Neural progenitor cell (in vitro differentiated cells): ENCODE measurements around the gene PTCH1. TPM values are rescaled to one million over a fixed set of nuclear protein-coding genes. Genes with fewer than 3 reads are reported as not detected.

Experiments used
- DNase-seq: peaks from one replicate; pipeline ENCODE4 v3.0.0-alpha.2; 2016; ENCODE audit warnings: low spot score
- H2AFZ ChIP-seq: fragments of 200-600 bp; sonication (generic); replicated peaks from 2 replicates; pipeline ENCODE4 v1.6.1; 2016; ENCODE audit warnings: antibody characterized with exemption
- H3F3A ChIP-seq: fragments of 200-600 bp; sonication (generic); 2 replicates; pipeline ENCODE4 v1.6.1; 2016; ENCODE audit warnings: antibody characterized with exemption, low read depth
- H3K27ac ChIP-seq: fragments of 200-600 bp; sonication (generic); 2 replicates; pipeline ENCODE4 v1.5.1; 2016; ENCODE audit warnings: mild to moderate bottlenecking
- H3K27me3 ChIP-seq: fragments of 200-600 bp; sonication (generic); 2 replicates; pipeline ENCODE4 v1.6.1; 2016; ENCODE audit warnings: mild to moderate bottlenecking, moderate library complexity
- H3K36me3 ChIP-seq: fragments of 200-600 bp; sonication (generic); 2 replicates; pipeline ENCODE4 v1.5.1; 2016
- H3K4me1 ChIP-seq: fragments of 200-600 bp; sonication (generic); 2 replicates; pipeline ENCODE4 v1.6.1; 2016; ENCODE audit warnings: mixed run types
- H3K4me2 ChIP-seq: fragments of 200-600 bp; sonication (generic); 2 replicates; pipeline ENCODE4 v1.6.1; 2016
- H3K4me3 ChIP-seq: fragments of 200-600 bp; sonication (generic); 2 replicates; pipeline ENCODE4 v1.5.1; 2016
- H3K79me2 ChIP-seq: fragments of 200-600 bp; sonication (generic); 2 replicates; pipeline ENCODE4 v1.6.1; 2016; ENCODE audit warnings: low read depth
- H3K9ac ChIP-seq: fragments of 200-600 bp; sonication (generic); 2 replicates; pipeline ENCODE4 v1.6.1; 2016
- H3K9me3 ChIP-seq: fragments of 200-600 bp; sonication (generic); 2 replicates; pipeline ENCODE4 v1.5.1; 2016; ENCODE audit warnings: low read depth
- H4K20me1 ChIP-seq: fragments of 200-600 bp; sonication (generic); 2 replicates; pipeline ENCODE4 v1.6.1; 2016; ENCODE audit warnings: low read depth
- H3K27ac Mint-ChIP-seq: 3 replicates; pipeline ENCODE4 v1.8.0; 2021; ENCODE audit warnings: mixed read lengths
- H3K27me3 Mint-ChIP-seq: 2 replicates; pipeline ENCODE4 v1.8.0; 2022; ENCODE audit warnings: low read depth, mild to moderate bottlenecking, inconsistent platforms, moderate library complexity, mixed read lengths; ENCODE audit not compliant: insufficient read depth
- H3K36me3 Mint-ChIP-seq: 3 replicates; pipeline ENCODE4 v1.8.0; 2021; ENCODE audit warnings: mixed read lengths
- H3K4me1 Mint-ChIP-seq: 3 replicates; pipeline ENCODE4 v1.8.0; 2021; ENCODE audit warnings: mixed read lengths
- H3K4me3 Mint-ChIP-seq: 3 replicates; pipeline ENCODE4 v1.8.0; 2021; ENCODE audit warnings: mild to moderate bottlenecking, moderate library complexity, mixed read lengths
- H3K9me3 Mint-ChIP-seq: 3 replicates; pipeline ENCODE4 v1.8.0; 2020; ENCODE audit warnings: mixed read lengths
- EZH2 ChIP-seq: fragments of 200-600 bp; sonication (generic); IDR thresholded peaks from 2 replicates; pipeline ENCODE4 v1.6.1; 2017; ENCODE audit warnings: antibody characterized with exemption, mild to moderate bottlenecking, moderate library complexity
- EZH2phosphoT487 ChIP-seq: fragments of 200-600 bp; sonication (generic); IDR thresholded peaks from 2 replicates; pipeline ENCODE4 v1.6.1; 2017; ENCODE audit warnings: antibody characterized with exemption
- total RNA-seq: library from RNA; depleted of rRNA; stranded (reverse); fragments of >200 nt; gene quantifications from 2 replicates; pipeline ENCODE4 v1.2.3, GENCODE V29; 2015; ENCODE audit warnings: low replicate concordance
- TF ChIP-seq, protein P1 (sequence below): fragments of 200-600 bp; sonication (generic); IDR thresholded peaks from 2 replicates; pipeline ENCODE4 v1.5.1; 2017; ENCODE audit warnings: antibody characterized with exemption, mild to moderate bottlenecking

Gene PTCH1
- total RNA-seq, 1 donor from 2014 or later, result 23.0 TPM

DNA sequence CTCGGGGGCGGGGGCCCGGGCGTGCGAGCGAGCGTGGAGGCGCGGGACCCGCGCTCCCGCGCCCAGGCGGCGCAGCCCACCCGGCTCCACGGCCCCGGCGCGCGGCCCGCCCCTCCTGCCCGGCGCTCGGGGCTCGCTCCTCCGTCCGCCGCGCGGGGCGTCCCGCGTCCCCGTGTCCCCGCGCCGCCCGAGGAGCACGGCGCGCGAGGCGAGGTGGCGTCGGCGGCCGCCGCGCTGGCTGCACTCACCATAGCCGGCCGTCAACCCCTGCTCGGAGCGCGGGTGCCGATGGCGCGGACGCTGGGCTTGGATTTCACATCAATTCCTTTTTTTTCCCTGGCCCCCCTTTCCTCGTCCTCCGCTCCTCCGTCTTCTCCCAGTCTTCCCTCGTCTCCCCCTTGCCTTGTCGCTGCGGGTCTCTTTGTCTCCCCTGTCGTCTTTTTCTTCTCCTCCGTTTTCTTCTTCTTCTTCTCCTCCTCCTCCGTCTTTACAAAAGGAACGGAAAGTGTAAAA is 494 bp downstream of the PTCH1 start:
- H2AFZ ChIP-seq, result peak overlapping the region; percentile 93

DNA sequence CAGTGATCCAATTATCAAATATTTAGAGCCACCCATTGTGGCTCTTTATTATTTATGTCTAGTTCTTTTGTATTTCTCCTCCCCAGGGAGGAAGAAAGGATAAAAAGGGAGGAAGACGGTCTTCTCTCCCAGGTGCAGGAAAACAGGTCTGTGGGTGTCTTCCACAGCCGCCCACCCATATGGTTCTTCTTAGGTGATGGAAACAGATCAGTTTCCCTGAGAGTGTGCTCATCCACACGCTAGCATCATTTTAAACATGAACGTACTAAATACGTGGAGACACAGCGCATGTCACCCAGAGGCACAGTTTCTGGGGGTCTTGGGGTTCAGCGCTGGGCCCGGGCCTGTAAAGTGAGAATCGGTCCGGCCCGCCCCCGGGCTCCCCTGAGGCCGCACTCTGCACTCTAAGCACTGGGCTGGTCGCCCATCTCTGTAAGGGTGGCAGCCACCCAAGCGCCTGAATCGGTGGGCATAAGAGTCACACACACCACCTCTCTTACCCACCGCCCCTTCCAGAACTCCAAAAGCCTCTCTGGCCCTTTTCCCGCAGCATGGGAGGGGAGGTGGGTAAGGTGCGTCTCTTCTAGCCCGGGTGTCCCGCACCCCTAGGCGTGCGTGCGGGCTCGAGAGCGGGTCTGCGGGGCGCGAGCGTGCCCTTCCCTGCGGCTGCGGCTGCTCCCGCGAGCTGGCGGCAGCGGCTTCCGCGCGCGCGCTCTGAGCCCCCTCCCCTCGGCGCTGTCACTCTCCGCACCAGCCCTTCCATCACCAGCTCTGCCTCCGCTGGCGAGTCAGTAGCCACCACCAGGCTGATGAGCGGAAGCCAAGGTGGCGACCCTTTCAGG is 1.3 kb downstream of the PTCH1 start:
- H3K4me1 Mint-ChIP-seq, result peaks cover 45% of the 10 kb centered on the region
- H3K27me3 ChIP-seq, result peaks cover 82% of the 10 kb centered on the region
- H3K27ac ChIP-seq, result no peak overlapping the region

More for the DNA sequence above, 494 bp downstream of the PTCH1 start:
- no peaks in the 10 kb centered on the region for H3K9me3 ChIP-seq
- peaks cover 88% of the 10 kb centered on the region for H3K27me3 ChIP-seq
- Mint-ChIP-seq H3K4me1 (peaks cover 45% of the 10 kb centered on the region), H3K9me3 (peaks cover 2% of the 10 kb centered on the region), H3K4me3 (peak overlapping the region; percentile 94), H3K27me3 (peaks cover 14% of the 10 kb centered on the region), H3K27ac (peak overlapping the region; percentile 5), H3K36me3 (no peaks in the 10 kb centered on the region)
- peak overlapping the region; percentile 100 for H3K4me2 ChIP-seq
- peak; percentile 58 for DNase-seq
- H3K9ac ChIP-seq, result no peak overlapping the region
- H3K4me3 ChIP-seq, result peak overlapping the region; percentile 83
- peaks cover 43% of the 10 kb centered on the region for H3K4me1 ChIP-seq
- H3F3A ChIP-seq, result peaks cover 66% of the 10 kb centered on the region
- peaks cover 27% of the 10 kb centered on the region for H3K79me2 ChIP-seq
- TF ChIP-seq EZH2phosphoT487 (no peak), EZH2 (no peak)
- TF ChIP-seq, protein P1, sequence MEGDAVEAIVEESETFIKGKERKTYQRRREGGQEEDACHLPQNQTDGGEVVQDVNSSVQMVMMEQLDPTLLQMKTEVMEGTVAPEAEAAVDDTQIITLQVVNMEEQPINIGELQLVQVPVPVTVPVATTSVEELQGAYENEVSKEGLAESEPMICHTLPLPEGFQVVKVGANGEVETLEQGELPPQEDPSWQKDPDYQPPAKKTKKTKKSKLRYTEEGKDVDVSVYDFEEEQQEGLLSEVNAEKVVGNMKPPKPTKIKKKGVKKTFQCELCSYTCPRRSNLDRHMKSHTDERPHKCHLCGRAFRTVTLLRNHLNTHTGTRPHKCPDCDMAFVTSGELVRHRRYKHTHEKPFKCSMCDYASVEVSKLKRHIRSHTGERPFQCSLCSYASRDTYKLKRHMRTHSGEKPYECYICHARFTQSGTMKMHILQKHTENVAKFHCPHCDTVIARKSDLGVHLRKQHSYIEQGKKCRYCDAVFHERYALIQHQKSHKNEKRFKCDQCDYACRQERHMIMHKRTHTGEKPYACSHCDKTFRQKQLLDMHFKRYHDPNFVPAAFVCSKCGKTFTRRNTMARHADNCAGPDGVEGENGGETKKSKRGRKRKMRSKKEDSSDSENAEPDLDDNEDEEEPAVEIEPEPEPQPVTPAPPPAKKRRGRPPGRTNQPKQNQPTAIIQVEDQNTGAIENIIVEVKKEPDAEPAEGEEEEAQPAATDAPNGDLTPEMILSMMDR, result no peak
- H3K27ac ChIP-seq, result no peak overlapping the region
- H4K20me1 ChIP-seq, result peaks cover 40% of the 10 kb centered on the region
- no peaks in the 10 kb centered on the region for H3K36me3 ChIP-seq

DNA sequence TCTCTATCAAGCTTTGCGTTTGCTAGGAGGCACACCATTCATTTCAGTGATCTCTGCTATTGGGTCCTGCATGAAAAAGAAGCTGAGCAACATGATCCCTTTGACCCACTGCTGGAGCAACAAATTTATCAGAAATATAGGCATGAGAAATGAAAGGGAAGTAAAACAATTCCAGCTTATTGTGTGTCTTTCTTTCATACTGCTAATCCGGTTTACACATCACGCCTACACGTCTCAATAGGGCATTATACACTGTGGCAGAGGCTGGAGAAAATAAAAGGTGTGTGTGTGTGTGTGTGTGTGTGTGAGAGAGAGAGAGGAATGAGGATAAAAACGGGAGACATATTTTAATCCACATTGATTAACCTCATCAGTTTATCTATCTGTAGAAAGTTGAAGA is 2.4 kb downstream of the PTCH1 start:
- no peaks in the 10 kb centered on the region for H3K9me3 Mint-ChIP-seq
- peaks cover 81% of the 10 kb centered on the region for H3F3A ChIP-seq
- H3K4me3 ChIP-seq, result peak overlapping the region; percentile 93
- H3K9ac ChIP-seq, result no peak overlapping the region
- H3K4me1 Mint-ChIP-seq, result peaks cover 45% of the 10 kb centered on the region
- peak overlapping the region; percentile 99 for H3K4me2 ChIP-seq
- H3K9me3 ChIP-seq, result no peaks in the 10 kb centered on the region
- H2AFZ ChIP-seq, result no peak overlapping the region
- peaks cover 43% of the 10 kb centered on the region for H3K4me1 ChIP-seq
- TF ChIP-seq, protein P1, result no peak
- TF ChIP-seq EZH2phosphoT487, result no peak
- no peak for TF ChIP-seq EZH2
- peak overlapping the region; percentile 71 for H3K4me3 Mint-ChIP-seq
- H3K79me2 ChIP-seq, result peaks cover 33% of the 10 kb centered on the region
- no peaks in the 10 kb centered on the region for H3K36me3 Mint-ChIP-seq
- no peaks in the 10 kb centered on the region for H3K36me3 ChIP-seq
- DNase-seq, result no peak
- H3K27ac ChIP-seq, result no peak overlapping the region
- peaks cover 13% of the 10 kb centered on the region for H3K27me3 Mint-ChIP-seq
- peaks cover 70% of the 10 kb centered on the region for H3K27me3 ChIP-seq
- no peak overlapping the region for H3K27ac Mint-ChIP-seq
- peaks cover 40% of the 10 kb centered on the region for H4K20me1 ChIP-seq

More for the DNA sequence above, 1.3 kb downstream of the PTCH1 start:
- no peaks in the 10 kb centered on the region for H3K36me3 ChIP-seq
- peak overlapping the region; percentile 83 for H3K4me3 ChIP-seq
- peaks cover 27% of the 10 kb centered on the region for H3K79me2 ChIP-seq
- peak overlapping the region; percentile 99 for H3K4me2 ChIP-seq
- Mint-ChIP-seq H3K9me3 (peaks cover 2% of the 10 kb centered on the region), H3K27ac (no peak overlapping the region), H3K27me3 (peaks cover 13% of the 10 kb centered on the region), H3K36me3 (no peaks in the 10 kb centered on the region), H3K4me3 (peak overlapping the region; percentile 83)
- peaks cover 70% of the 10 kb centered on the region for H3F3A ChIP-seq
- TF ChIP-seq EZH2 (peak; percentile 38), EZH2phosphoT487 (no peak)
- TF ChIP-seq, protein P1, result no peak
- peak overlapping the region; percentile 7 for H2AFZ ChIP-seq
- DNase-seq, result peak; percentile 83
- H3K4me1 ChIP-seq, result peaks cover 43% of the 10 kb centered on the region
- no peak overlapping the region for H3K9ac ChIP-seq
- H4K20me1 ChIP-seq, result peaks cover 40% of the 10 kb centered on the region
- H3K9me3 ChIP-seq, result no peaks in the 10 kb centered on the region
